Body of pancreas (tissue), 4 donors: ENCODE data around the gene GPRC5B.

ENCODE experiments used
- CTCF ChIP-seq, 7 experiments: fragments of 450-650 bp in 4 of 7; fragments of 200-600 bp in 3 of 7; sonication (generic) in 3 of 7; IDR thresholded peaks; one replicate each; pipeline ENCODE4 v1.5.1; 2016 to 2019; ENCODE audit warnings: antibody characterized with exemption in 7 of 7
- POLR2A ChIP-seq, 3 donors: fragments of 450-650 bp; IDR thresholded peaks; one replicate each; pipeline ENCODE4 v1.6.1; 2016; ENCODE audit warnings: antibody characterized with exemption in 3 of 3, mild to moderate bottlenecking in 2 of 3

DNA sequence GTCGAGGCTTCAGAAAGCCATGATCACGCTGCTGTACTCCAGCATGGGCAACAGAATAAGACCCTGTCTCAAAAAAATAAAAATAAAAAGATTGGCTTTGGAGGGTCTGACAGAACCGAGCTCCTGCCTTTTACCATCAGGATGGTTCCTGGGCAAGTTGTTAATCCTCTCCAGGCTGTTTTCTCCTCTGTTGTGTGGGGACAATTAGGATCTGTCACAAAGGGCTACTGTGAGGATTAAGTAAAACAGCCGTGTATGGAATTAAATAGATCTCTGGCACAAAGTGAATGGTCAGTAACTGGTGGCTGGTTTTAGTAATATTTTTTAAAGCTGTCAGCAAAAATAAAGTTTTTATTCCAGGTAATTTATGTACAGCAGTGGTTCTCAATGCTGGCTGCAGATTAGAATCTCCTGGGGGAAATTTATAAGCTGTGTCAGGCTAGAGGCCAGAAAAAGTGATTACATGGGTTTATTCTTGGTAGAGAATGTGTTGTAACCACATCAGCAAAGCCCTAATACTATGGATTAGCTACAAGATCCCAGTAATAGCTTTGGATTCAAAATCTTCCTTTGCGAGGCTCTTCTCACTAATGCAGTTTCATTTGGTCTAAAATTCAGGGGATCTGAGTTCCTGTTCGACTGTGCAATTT lies 47.2 kb downstream of the GPRC5B start:
- TF ChIP-seq CTCF (IDR thresholded peaks at IDR 0.05), result no peak
- TF ChIP-seq POLR2A (IDR thresholded peaks at IDR 0.05), result no peak
